Glutamatergic neuron (in vitro differentiated cells): ENCODE data around the gene NPAS2. TPM values are rescaled to one million over a fixed set of nuclear protein-coding genes. Genes with fewer than 3 reads are reported as not detected.

Experiments used
- DNase-seq: peaks from one replicate; pipeline ENCODE4 v3.0.0; 2022
- H3K27ac Mint-ChIP-seq: one replicate; pipeline ENCODE4 v1.8.0; 2020; ENCODE audit warnings: mild to moderate bottlenecking, mixed read lengths, inconsistent platforms; ENCODE audit not compliant: unreplicated experiment
- H3K27me3 Mint-ChIP-seq: one replicate; pipeline ENCODE4 v1.8.0; 2020; ENCODE audit warnings: mild to moderate bottlenecking, moderate library complexity, mixed read lengths, inconsistent platforms; ENCODE audit not compliant: unreplicated experiment
- H3K36me3 Mint-ChIP-seq: one replicate; pipeline ENCODE4 v1.8.0; 2020; ENCODE audit warnings: mild to moderate bottlenecking, mixed read lengths, inconsistent platforms; ENCODE audit not compliant: unreplicated experiment
- H3K4me1 Mint-ChIP-seq: one replicate; pipeline ENCODE4 v1.8.0; 2020; ENCODE audit warnings: mild to moderate bottlenecking, low read depth, mixed read lengths, inconsistent platforms; ENCODE audit not compliant: unreplicated experiment
- H3K4me3 Mint-ChIP-seq: one replicate; pipeline ENCODE4 v1.8.0; 2020; ENCODE audit warnings: mild to moderate bottlenecking, mixed read lengths, inconsistent platforms; ENCODE audit not compliant: unreplicated experiment
- H3K9me3 Mint-ChIP-seq: one replicate; pipeline ENCODE4 v1.8.0; 2020; ENCODE audit warnings: mild to moderate bottlenecking, moderate library complexity, mixed read lengths, inconsistent platforms; ENCODE audit not compliant: unreplicated experiment
- CTCF ChIP-seq: fragments of 200-600 bp; sonication (generic); IDR thresholded peaks from one replicate; pipeline ENCODE4 v1.5.0; 2021; ENCODE audit not compliant: partially characterized antibody, unreplicated experiment
- total RNA-seq: library from RNA; stranded (reverse); fragmentation: NEBNext Ultra II Directional; extraction: Animal tissue kit (Norgen Biotek cat#: 25700); gene quantifications from one replicate; pipeline ENCODE4 v1.2.1, GENCODE V29; 2021; ENCODE audit not compliant: unreplicated experiment

The NPAS2 gene
- total RNA-seq, 1 donor from 2014 or later, result 0.54 TPM

GRCh38 chr2:101036562-101036961 is 216.6 kb downstream of the NPAS2 start:
- Mint-ChIP-seq H3K36me3 (no peaks in the 10 kb centered on the region), H3K27me3 (peaks cover 2% of the 10 kb centered on the region), H3K4me1 (peaks cover 4% of the 10 kb centered on the region), H3K27ac (no peak overlapping the region), H3K9me3 (no peaks in the 10 kb centered on the region), H3K4me3 (no peak overlapping the region)
- peak; percentile 60 for TF ChIP-seq CTCF
- DNase-seq, result no peak

- no peak for DNase-seq
- Mint-ChIP-seq H3K27me3 (peaks cover 2% of the 10 kb centered on the region), H3K4me3 (no peak overlapping the region), H3K27ac (peak overlapping the region; percentile 23), H3K36me3 (no peaks in the 10 kb centered on the region), H3K4me1 (peaks cover 4% of the 10 kb centered on the region), H3K9me3 (no peaks in the 10 kb centered on the region)
- TF ChIP-seq CTCF, result no peak
These were observed 217.3 kb downstream of the NPAS2 start for GRCh38 chr2:101037161-101037755.

- DNase-seq, result no peak
- Mint-ChIP-seq H3K9me3 (no peaks in the 10 kb centered on the region), H3K27me3 (no peaks in the 10 kb centered on the region), H3K36me3 (no peaks in the 10 kb centered on the region), H3K4me1 (no peaks in the 10 kb centered on the region), H3K27ac (no peak overlapping the region), H3K4me3 (no peak overlapping the region)
- TF ChIP-seq CTCF, result peak; percentile 46
These were observed 218.7 kb downstream of the NPAS2 start for GRCh38 chr2:101038455-101039255.

GRCh38 chr2:101040072-101040471 is 220.1 kb downstream of the NPAS2 start:
- Mint-ChIP-seq H3K9me3 (no peaks in the 10 kb centered on the region), H3K4me1 (no peaks in the 10 kb centered on the region), H3K4me3 (no peak overlapping the region), H3K27ac (no peak overlapping the region), H3K27me3 (no peaks in the 10 kb centered on the region), H3K36me3 (no peaks in the 10 kb centered on the region)
- no peak for TF ChIP-seq CTCF
- no peak for DNase-seq

- H3K36me3 Mint-ChIP-seq, result no peaks in the 10 kb centered on the region
- no peak for DNase-seq
- TF ChIP-seq CTCF, result no peak
- H3K9me3 Mint-ChIP-seq, result no peaks in the 10 kb centered on the region
- no peak overlapping the region for H3K4me3 Mint-ChIP-seq
- H3K4me1 Mint-ChIP-seq, result no peaks in the 10 kb centered on the region
- no peak overlapping the region for H3K27ac Mint-ChIP-seq
- no peaks in the 10 kb centered on the region for H3K27me3 Mint-ChIP-seq
These were observed 220.8 kb downstream of the NPAS2 start for GRCh38 chr2:101040761-101041160.
